ENCODE data around the gene GALNT14. TPM values are rescaled to one million over a fixed set of nuclear protein-coding genes. Genes with fewer than 3 reads are reported as not detected.

Gene GALNT14
- total RNA-seq, 1 experiment from 2014 or later: 2.7 TPM

GRCh38 chr2:31032475-31032874 lies 105.8 kb downstream of the GALNT14 start:
- H3K36me3 Mint-ChIP-seq (ENCODE audit: insufficient read depth in 1 of 3, low read depth in 3 of 3): peaks cover 0 to 10% (median 0%) of the 10 kb centered on the region in 3 experiments; a peak in 4 of 7 replicates
- Histone ChIP-seq H4K20me1 (ENCODE audit: control insufficient read depth, insufficient read depth, insufficient read length) (no peaks in the 10 kb centered on the region), H3K23ac (ENCODE audit: insufficient read length, low read depth, low read length) (no peak overlapping the region), H2BK12ac (ENCODE audit: insufficient read length, low read depth, low read length) (no peak overlapping the region), H3K23me2 (ENCODE audit: insufficient read length, low read depth, low read length, poor library complexity, severe bottlenecking) (no peaks in the 10 kb centered on the region), H4K91ac (ENCODE audit: insufficient read length, low read depth, low read length) (no peak overlapping the region), H3K56ac (ENCODE audit: insufficient read length, low read depth, low read length) (no peak overlapping the region), H2BK15ac (ENCODE audit: low read depth, low read length) (no peak overlapping the region), H3K27ac (ENCODE audit: insufficient read length, low read depth, low read length) (no peak overlapping the region), H2AFZ (ENCODE audit: low read length) (no peak overlapping the region), H3K79me1 (ENCODE audit: insufficient read depth, low read depth, low read length, poor library complexity, severe bottlenecking) (no peaks in the 10 kb centered on the region), H3K9me3 (ENCODE audit: control insufficient read depth, low read depth, low read length) (no peaks in the 10 kb centered on the region), H3K4me1 (ENCODE audit: insufficient read depth, low read length) (peaks cover 2% of the 10 kb centered on the region; the same call in 1 of the 2 replicates), H3K4ac (ENCODE audit: low read depth, low read length) (no peak overlapping the region), H3T11ph (ENCODE audit: low read length) (no peak overlapping the region), H3K4me2 (ENCODE audit: insufficient read depth, insufficient read length, low read length) (no peak overlapping the region), H4K5ac (ENCODE audit: insufficient read length, low read depth, low read length) (no peak overlapping the region), H3K27me3 (ENCODE audit: insufficient read depth, low read length) (no peaks in the 10 kb centered on the region), H3K14ac (ENCODE audit: insufficient read depth, low read length) (no peak overlapping the region), H4K8ac (replicated peaks; ENCODE audit: insufficient read length, low read depth, low read length) (no peak overlapping the region), H2BK120ac (ENCODE audit: low read depth, low read length, poor library complexity, severe bottlenecking) (no peak overlapping the region), H2BK20ac (ENCODE audit: low read depth, low read length, poor library complexity, severe bottlenecking) (no peak overlapping the region), H2AK5ac (ENCODE audit: insufficient read length, low read length) (no peak overlapping the region), H3K79me2 (ENCODE audit: insufficient read depth, low read length) (no peaks in the 10 kb centered on the region), H2BK5ac (ENCODE audit: insufficient read length, low read length) (no peak overlapping the region), H3K9ac (ENCODE audit: extremely low read depth, insufficient read length, low read length) (no peak overlapping the region), H3K18ac (ENCODE audit: insufficient read length, low read depth, low read length) (no peak overlapping the region)
- H3K9me3 Mint-ChIP-seq: peaks cover 13 to 16% of the 10 kb centered on the region in 2 experiments
- H3K4me1 Mint-ChIP-seq: peaks cover 14 to 20% of the 10 kb centered on the region in 2 experiments
- TF ChIP-seq, protein P1, sequence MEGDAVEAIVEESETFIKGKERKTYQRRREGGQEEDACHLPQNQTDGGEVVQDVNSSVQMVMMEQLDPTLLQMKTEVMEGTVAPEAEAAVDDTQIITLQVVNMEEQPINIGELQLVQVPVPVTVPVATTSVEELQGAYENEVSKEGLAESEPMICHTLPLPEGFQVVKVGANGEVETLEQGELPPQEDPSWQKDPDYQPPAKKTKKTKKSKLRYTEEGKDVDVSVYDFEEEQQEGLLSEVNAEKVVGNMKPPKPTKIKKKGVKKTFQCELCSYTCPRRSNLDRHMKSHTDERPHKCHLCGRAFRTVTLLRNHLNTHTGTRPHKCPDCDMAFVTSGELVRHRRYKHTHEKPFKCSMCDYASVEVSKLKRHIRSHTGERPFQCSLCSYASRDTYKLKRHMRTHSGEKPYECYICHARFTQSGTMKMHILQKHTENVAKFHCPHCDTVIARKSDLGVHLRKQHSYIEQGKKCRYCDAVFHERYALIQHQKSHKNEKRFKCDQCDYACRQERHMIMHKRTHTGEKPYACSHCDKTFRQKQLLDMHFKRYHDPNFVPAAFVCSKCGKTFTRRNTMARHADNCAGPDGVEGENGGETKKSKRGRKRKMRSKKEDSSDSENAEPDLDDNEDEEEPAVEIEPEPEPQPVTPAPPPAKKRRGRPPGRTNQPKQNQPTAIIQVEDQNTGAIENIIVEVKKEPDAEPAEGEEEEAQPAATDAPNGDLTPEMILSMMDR (conservative IDR thresholded peaks at IDR 0.05): no peak
- WGBS (ENCODE audit: extremely low coverage, insufficient read length, low lambda C conversion rate): no CpG with 5 or more reads among the region's 3 CpGs
- H3K27ac Mint-ChIP-seq: no peak overlapping the region; a peak in 1 of 7 replicates
- no peak overlapping the region for H3K4me3 Mint-ChIP-seq
- DNase-seq: no peak
- peaks cover 3% of the 10 kb centered on the region; the same call in 1 of the 2 replicates for H3K27me3 Mint-ChIP-seq (ENCODE audit: low read depth)

Data from H9 (cell line).